ENCODE results near the gene SNRPD3.
"Not testable (repeated sequence)": the region's sequence is repeated elsewhere in the genome, so short reads cannot be mapped to it uniquely, and the experiment has no call there.

SNRPD3 gene

GRCh38 chr22:24555165-24556039 is at the start of gene SNRPD3:
SNRPD3 (plus strand) TSS chr22:24555999; CDS start chr22:24557675, 1,676 bp downstream.
- peak; percentile 99 for DNase-seq (ENCODE audit: low spot score)

GRCh38 chr22:24506802-24507438 is 48.9 kb upstream of the SNRPD3 start:
- no peak for DNase-seq (ENCODE audit: low spot score)

GRCh38 chr22:24507716-24508115 is 48.1 kb upstream of the SNRPD3 start:
- no peak for DNase-seq (ENCODE audit: low spot score)

- DNase-seq (ENCODE audit: low spot score): no peak
These were observed 44.9 kb upstream of the SNRPD3 start for GRCh38 chr22:24510637-24511625.

- no peak for DNase-seq (ENCODE audit: low spot score)
These were observed 43.8 kb upstream of the SNRPD3 start for GRCh38 chr22:24512043-24512442.

- DNase-seq (ENCODE audit: low spot score): no peak
These were observed 42.2 kb upstream of the SNRPD3 start for GRCh38 chr22:24513378-24514240.

- no peak for DNase-seq (ENCODE audit: low spot score)
These were observed 41.4 kb upstream of the SNRPD3 start for GRCh38 chr22:24514241-24515026.

GRCh38 chr22:24515027-24515338 is 40.8 kb upstream of the SNRPD3 start:
- DNase-seq (ENCODE audit: low spot score): no peak

- no peak for DNase-seq (ENCODE audit: low spot score)
These were observed 39.5 kb upstream of the SNRPD3 start for GRCh38 chr22:24516301-24516737.

GRCh38 chr22:24517446-24517845 is 38.4 kb upstream of the SNRPD3 start:
- no peak for DNase-seq (ENCODE audit: low spot score)

GRCh38 chr22:24518228-24518627 is 37.6 kb upstream of the SNRPD3 start:
- DNase-seq (ENCODE audit: low spot score): no peak

GRCh38 chr22:24518771-24519485 is 36.9 kb upstream of the SNRPD3 start:
- no peak for DNase-seq (ENCODE audit: low spot score)

- no peak for DNase-seq (ENCODE audit: low spot score)
These were observed 36.3 kb upstream of the SNRPD3 start for GRCh38 chr22:24519496-24519895.

- DNase-seq (ENCODE audit: low spot score): peak; percentile 86
These were observed 34.0 kb upstream of the SNRPD3 start for GRCh38 chr22:24521791-24522245.

- no peak for DNase-seq (ENCODE audit: low spot score)
These were observed 31.9 kb upstream of the SNRPD3 start for GRCh38 chr22:24523873-24524272.

- DNase-seq (ENCODE audit: low spot score): peak; percentile 73
These were observed 30.3 kb upstream of the SNRPD3 start for GRCh38 chr22:24525416-24526037.

GRCh38 chr22:24526191-24526590 is 29.6 kb upstream of the SNRPD3 start:
- no peak for DNase-seq (ENCODE audit: low spot score)

GRCh38 chr22:24529898-24530297 is 25.9 kb upstream of the SNRPD3 start:
- no peak for DNase-seq (ENCODE audit: low spot score)

- DNase-seq (ENCODE audit: low spot score): not testable (repeated sequence)
These were observed 24.8 kb upstream of the SNRPD3 start for GRCh38 chr22:24530968-24531367.

Data from cerebellar cortex (tissue), 1 donor.